T-helper 9 cell (primary cell): ENCODE data around the gene MAD1L1.

ENCODE experiments used
- DNase-seq: peaks from one replicate; pipeline ENCODE4 v3.0.0-alpha.2; 2020

The MAD1L1 gene

GRCh38 chr7:2099048-2099957, 133.4 kb downstream of the MAD1L1 start:
- DNase-seq: no peak

DNA sequence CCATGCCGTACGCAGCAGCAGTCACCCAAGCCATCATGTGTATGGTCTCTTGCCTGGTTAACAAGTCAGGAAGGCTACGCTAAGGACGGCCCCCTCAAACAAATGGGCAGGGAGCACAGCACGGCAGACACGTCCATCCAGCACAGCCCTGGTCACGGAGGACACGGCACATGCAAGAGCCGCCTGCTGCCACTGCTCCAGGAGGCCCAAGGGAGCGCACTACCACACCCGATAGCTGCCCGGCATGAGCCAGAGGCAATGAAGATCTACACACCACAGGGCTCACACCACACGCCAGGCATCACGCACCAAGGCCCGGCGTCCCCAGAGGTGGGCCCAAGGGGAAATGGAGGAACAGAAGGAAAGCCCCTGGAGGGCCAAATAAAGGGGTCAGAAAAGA, 134.2 kb downstream of the MAD1L1 start:
- no peak for DNase-seq

GRCh38 chr7:2098056-2098455, 134.7 kb downstream of the MAD1L1 start:
- DNase-seq: no peak

DNA sequence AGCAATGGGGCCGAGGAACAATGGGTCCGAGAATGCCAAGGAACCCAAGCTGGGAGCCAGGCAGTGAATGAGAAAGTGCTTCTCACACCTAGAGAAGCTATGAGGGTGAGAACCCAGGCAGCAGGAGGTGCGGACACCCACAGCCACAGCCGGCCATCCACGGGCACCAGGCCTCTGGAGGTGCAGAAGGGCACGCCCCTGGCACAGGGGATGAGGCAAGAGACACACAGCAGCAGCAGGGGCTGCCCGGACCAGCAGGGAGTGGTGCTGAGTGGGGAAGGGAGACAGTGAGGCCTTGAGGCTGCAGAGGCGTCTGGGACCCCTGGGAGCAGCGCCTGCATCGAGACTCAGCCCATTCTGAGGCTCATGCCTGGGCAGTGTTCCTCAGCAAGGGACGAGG, 135.3 kb downstream of the MAD1L1 start:
- no peak for DNase-seq

- DNase-seq: no peak
Measured at GRCh38 chr7:2096692-2097387, 135.9 kb downstream of the MAD1L1 start.

DNA sequence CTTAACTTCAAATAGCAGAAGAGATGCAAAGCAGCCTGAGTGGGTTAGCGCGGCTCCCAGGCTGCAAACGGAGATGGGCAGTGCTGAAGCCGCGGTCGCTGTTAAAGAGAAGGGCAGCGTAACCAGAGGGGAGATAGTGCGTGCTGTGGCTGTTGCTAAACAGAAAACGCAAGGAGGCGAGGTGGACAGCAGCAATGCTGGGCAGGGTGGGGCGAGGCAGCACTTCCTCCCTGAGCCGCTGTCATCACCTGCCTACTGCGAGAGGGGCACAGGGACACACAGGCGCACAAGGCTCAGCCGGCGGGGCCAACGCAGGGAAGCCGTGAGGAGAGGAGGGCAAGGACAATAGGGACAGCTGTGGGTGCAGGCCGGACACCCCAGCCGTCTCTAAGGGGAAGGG, 137.3 kb downstream of the MAD1L1 start:
- DNase-seq: no peak

- DNase-seq: no peak
Measured at GRCh38 chr7:2094454-2095045, 138.2 kb downstream of the MAD1L1 start.

DNA sequence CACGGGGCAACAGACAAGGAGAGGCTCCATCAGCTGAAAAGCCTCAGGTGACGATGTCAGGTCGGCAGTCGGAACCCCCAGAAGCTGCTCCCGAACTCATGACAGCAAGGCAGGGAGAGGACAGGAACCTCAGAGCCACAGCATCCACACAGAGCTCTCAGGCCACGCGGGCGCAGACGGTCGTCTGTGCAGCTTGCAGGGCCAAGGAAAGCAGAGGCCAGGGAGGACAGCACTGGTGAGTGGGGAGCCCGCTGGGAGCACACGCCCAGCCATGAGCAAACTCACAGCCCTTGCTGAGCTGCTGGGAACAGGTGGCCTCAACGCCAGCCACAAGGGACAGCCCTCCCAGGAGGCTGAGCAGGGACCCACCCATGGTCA, 138.9 kb downstream of the MAD1L1 start:
- DNase-seq: no peak

DNA sequence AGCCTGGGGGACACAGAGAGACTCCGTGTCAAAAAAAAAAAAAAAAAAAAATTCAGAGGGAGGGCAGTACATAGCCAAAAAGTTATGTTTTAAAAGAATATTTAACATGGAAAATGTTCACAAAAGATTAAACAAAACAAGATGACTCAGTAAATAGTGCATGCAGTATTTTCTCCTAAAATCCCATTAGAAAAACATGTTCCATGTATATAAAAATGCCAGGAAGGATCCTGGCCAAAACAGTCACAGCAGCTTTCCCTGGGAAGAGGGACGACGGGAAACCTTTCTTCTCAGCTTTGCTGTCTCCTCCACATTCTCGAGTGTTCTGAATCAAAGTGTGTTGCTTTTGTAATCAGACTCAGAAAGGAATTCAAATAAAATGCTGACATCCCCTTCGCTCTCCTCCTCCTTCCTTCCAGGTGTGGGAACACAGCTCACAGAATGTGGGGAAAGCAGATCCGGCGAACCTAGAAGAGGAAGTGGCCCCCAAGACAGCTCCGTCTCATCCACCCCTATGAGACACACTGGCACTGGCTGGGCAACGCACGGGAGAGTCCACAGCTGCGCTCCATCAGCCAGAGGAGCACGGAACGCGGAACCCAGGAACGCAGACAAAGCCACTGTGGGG, 139.4 kb downstream of the MAD1L1 start:
- DNase-seq: no peak

DNA sequence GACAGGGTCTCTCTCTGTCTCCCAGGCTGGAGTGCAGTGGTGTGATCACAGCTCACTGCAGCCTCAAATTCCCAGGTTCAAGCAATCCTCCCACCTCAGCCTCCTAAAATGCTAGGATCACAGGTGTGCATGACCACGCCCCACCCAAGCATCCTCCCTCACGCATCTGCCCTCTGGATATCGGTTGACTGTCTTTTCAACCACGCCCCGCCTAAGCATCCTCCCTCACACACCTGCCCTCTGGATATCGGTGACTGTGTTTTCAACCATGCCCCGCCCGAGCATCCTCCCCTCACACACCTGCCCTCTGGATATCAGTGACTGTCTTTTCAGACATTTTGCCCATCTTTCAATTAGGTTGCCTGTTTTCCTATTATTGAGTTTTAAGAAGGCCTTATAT, 140.5 kb downstream of the MAD1L1 start:
- no peak for DNase-seq

GRCh38 chr7:2090526-2091520, 141.9 kb downstream of the MAD1L1 start:
- no peak for DNase-seq

- DNase-seq: no peak
Measured at GRCh38 chr7:2088801-2089200, 143.9 kb downstream of the MAD1L1 start.

DNA sequence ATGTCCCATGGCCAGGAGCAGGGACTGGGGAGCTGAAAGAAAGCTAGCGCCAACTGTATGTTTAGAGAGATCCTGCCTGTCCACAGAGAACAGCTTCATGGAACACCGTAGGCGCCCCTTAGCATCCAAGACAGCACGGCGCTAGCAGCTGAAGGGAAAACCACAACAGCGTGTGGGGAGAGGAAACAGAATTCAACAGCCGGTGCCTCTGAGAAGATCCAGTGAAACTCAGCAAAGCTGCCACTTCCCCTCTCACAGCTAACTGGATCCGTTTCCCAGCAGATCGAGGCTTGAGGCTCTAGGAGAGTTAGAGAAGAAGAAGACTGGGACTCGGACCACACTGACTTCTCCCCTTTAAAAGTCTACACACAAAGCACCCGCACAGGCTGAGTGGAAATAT, 145.0 kb downstream of the MAD1L1 start:
- no peak for DNase-seq

DNA sequence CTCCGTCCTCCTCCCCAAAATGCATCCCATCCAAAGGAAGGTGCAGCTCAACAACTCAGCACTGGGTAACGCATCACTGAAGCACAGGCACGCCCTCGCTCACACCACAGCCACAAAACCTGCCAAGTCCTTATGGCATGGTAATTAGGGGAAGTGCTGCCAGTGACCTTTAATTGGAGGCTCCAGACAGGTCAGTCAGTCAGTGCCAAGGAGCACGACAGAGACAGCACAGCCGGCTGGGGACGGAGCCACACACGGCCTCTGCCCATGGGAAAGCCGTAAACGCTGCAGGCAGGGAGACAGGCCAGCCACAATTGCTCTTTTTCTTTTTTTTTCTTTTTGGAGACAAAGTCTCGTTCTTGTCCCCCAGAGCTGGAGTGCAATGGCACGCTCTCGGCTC, 146.5 kb downstream of the MAD1L1 start:
- no peak for DNase-seq

DNA sequence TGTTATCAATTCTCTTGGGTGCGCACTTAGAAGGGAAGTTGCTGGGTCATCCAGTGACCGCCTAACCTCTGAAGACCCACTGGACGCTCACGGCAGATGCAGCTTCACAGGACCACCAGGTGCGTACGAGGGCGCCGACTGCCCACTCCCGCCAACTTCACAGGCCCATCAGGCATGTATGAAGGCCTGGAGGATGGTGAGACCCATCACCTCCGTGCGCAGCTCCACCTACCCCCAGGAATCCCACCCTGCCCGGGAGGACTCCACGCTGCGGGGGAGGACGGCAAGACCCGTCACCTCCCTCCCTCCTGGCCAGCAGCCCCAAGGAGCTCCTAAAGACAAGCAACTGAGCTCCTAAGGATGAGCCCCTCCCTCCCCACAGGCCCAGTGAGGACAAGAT, 146.9 kb downstream of the MAD1L1 start:
- no peak for DNase-seq

GRCh38 chr7:2084781-2085505, 147.8 kb downstream of the MAD1L1 start:
- no peak for DNase-seq

DNA sequence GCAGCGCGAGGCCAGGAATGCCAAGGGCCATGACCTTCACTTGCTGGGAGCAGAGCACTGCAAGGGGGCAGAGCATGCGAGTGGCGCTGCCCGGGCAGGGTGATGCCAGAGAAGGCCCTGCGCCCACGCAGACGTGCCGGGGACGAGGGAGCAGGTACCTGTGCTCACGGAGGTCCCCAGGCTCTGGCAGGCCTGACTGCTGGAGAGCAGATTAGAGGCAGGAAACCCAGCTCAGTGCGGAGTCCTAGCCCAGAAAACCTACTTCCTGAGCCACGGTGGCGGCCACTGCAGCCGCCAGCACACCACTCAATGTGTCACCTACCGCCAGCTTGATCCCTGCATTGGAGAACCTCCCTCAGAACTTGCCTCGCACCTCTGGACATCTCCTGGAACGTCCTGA, 148.4 kb downstream of the MAD1L1 start:
- no peak for DNase-seq

DNA sequence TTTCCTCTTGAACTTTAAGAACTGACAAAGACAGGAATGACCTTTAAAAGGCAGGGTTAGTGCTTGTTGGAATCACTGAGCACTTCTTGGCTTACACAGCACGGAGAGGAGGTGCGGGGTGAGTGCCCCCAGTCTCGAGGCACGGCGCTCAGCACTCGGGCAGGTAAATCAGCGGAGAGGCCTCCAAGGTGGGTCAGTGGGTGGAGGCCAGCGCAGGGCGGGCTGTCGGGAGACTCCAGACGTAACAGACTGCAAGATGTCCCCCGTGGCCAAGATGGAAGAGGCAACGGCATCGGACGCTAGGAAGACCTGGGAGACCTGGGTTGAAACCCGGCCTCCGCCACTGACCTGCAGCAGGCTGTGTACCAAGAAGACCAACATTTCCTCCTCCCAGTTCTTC, 149.4 kb downstream of the MAD1L1 start:
- DNase-seq: no peak

DNA sequence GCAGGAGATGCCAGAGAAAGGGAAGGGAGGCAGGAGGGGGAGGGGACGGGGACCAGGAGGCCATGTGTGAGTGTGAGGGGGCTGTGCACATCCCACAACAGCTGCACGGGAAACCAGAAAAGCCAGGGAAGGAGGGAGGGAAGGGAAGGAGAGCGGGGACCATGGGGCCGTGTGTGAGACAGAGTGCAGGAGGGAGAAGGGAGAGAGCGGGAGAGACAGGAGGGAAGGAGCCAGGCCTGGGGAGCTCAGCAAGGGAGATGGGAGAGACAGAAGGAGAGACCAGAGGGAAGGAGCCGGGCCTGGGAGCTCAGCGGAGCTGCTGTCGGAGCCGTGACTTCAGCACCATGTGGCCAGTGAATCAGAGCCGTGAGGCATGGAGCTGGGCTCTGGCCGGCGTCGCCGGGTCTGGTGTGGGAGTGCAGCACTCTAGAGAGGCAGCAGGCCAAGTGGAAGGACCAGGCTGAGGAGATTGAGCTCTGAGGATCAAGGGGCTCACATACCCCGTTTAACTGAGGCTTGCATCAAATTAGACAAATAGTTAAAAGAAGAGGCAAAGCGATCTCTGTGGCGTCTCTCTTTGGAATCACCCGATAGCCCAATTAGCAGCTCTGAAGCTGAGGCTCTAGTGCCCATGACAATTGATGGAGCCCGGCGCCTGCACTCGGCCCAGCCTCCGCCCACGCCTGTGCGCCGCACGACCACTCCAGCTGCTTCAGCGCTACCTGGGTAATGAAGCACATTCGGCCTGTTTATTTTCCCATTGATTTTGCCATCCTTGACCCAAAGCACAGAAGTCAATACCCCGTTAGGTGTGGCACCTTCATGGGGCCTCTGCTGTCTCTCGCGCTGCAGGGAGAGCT, 150.4 kb downstream of the MAD1L1 start:
- no peak for DNase-seq

DNA sequence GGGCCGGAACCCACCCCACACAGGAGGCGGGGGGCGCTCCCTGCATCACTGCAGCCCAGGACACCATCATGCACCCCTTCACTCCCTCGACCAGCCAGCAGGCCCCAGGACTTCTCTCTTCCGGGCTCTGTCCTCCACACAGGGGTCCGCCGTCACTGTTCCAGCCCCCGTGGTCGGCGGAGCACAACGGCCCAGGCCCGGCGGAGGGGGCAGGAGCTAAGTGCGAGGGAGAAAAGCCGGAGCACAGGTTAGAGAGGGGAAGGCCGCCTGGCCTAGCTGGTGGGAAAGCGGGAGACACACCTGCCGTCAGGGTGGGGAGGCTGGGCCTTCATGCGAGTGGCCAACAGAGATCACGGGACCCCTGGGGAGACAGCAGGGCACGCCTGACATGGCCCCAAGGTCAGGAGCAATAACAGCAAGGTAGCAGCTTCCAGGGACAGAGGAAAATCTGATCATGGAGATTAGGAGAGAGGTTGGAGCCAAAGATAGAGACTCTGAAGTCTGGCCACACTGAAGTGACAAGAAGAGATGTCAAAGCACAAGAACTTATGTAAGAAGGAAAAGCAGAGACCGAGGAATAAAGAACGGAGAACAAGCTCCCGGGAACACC, 151.1 kb downstream of the MAD1L1 start:
- DNase-seq: no peak
